Upper lobe of left lung (tissue), 4 donors: Measurements from ENCODE around the gene ECHDC3.

Experiments
- POLR2AphosphoS5 ChIP-seq, 2 donors: sonication (generic); formaldehyde crosslinking; IDR thresholded peaks; one replicate each; pipeline ENCODE4 v1.5.1; 2017; ENCODE audit warnings: antibody characterized with exemption in 2 of 2
- TF ChIP-seq, protein P1 (sequence below), 6 experiments: fragments of 450-650 bp in 4 of 6; fragments of 200-600 bp in 2 of 6; sonication (generic) in 2 of 6; IDR thresholded peaks; one replicate each; pipeline ENCODE4 v1.5.1; 2016 to 2019; ENCODE audit warnings: antibody characterized with exemption in 6 of 6

DNA sequence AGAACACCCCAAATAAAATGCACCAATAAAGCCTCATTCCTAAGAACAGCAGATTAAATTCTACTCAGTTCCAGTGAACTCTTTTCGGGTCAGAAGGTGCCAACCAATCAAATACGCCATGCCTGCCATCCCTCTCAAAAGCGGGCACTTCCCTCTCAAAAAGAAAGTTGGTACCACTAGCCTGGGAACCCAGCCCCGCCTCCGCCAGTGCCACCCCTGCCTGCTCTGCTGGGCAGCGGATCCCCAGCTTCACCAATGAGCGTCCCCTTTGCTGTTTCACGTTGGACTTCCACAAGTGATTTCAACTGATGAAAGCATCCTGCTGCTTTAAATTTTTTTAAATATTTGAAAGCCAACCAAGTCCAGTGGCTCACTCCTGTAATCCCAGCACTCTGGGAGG, 47.8 kb downstream of the ECHDC3 start:
- TF ChIP-seq, protein P1, sequence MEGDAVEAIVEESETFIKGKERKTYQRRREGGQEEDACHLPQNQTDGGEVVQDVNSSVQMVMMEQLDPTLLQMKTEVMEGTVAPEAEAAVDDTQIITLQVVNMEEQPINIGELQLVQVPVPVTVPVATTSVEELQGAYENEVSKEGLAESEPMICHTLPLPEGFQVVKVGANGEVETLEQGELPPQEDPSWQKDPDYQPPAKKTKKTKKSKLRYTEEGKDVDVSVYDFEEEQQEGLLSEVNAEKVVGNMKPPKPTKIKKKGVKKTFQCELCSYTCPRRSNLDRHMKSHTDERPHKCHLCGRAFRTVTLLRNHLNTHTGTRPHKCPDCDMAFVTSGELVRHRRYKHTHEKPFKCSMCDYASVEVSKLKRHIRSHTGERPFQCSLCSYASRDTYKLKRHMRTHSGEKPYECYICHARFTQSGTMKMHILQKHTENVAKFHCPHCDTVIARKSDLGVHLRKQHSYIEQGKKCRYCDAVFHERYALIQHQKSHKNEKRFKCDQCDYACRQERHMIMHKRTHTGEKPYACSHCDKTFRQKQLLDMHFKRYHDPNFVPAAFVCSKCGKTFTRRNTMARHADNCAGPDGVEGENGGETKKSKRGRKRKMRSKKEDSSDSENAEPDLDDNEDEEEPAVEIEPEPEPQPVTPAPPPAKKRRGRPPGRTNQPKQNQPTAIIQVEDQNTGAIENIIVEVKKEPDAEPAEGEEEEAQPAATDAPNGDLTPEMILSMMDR (IDR thresholded peaks at IDR 0.05) = no peak
- TF ChIP-seq POLR2AphosphoS5 (IDR thresholded peaks at IDR 0.05) = no peak
